GM18907 (cell line): ENCODE results near the gene KCNMB1.

Experiments
- ATAC-seq: cut with Tn5 transposase; IDR thresholded peaks from one replicate; pipeline ENCODE4 v1.9.1; 2021; ENCODE audit warnings: mild to moderate bottlenecking, moderate library complexity; ENCODE audit not compliant: unreplicated experiment

The KCNMB1 gene

GRCh38 chr5:170416526-170416925 lies 27.4 kb upstream of the KCNMB1 start:
- ATAC-seq = no peak

- no peak for ATAC-seq
These were observed 25.6 kb upstream of the KCNMB1 start for GRCh38 chr5:170414786-170415185.

DNA sequence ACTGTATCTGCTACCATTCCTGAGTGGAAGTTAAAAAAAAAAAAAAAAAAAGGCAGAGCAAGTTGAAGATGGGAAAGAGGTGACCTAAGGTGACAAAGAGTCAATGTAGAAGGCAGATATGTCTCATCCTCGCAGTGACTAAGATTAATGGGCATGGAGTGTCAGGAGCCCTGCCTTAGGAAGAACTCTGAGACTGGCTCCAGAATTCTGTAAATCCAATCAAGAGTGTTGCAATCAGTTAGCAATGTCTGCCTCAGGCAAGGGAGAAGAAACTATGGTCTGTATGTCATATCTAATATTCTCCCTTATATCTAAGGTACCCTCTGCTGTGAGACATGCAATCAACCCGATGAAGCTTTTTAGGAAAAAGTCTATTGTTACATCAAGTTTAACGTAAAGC lies 24.7 kb upstream of the KCNMB1 start:
- no peak for ATAC-seq

- ATAC-seq = no peak
These were observed 21.9 kb upstream of the KCNMB1 start for GRCh38 chr5:170411100-170411499.

- no peak for ATAC-seq
These were observed 21.2 kb upstream of the KCNMB1 start for GRCh38 chr5:170410401-170410800.

DNA sequence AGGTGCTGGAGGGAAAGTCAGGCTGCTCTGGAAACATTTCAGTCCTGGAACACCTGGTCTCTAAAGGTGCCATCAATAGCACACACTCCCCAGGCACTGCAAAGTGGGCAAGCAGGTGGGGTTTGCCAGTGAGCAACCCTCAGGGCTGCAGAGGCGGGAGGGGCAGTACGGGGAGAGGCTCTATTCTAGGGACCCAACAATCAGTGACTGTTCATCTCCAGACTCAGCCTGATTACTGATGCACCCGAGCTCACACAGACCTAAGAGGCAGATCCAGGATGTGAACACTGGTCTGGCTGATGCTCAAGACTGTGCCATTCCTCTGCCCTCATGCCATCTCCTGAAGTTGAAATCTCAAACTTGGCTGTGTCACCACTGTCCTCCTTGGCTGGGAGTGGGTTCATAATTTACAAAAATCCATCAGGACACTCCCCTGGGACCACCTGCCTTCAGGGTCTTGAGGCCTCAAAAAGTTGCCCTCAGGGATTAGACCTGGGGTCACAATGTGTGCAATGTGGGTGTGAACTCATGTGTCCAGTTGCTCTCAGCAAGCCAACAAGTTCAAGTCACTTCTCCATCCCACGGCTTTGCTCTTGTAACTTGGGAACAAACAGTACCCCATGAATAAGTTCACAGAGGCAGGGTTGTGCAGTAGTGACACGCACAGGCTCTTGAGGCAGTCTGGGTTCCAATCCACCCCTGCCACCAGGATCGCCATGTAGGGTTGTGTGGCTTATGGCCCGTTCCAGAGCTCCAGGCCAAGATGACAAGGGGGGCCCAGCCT lies 19.9 kb upstream of the KCNMB1 start:
- no peak for ATAC-seq

GRCh38 chr5:170408226-170408625 lies 19.1 kb upstream of the KCNMB1 start:
- no peak for ATAC-seq

DNA sequence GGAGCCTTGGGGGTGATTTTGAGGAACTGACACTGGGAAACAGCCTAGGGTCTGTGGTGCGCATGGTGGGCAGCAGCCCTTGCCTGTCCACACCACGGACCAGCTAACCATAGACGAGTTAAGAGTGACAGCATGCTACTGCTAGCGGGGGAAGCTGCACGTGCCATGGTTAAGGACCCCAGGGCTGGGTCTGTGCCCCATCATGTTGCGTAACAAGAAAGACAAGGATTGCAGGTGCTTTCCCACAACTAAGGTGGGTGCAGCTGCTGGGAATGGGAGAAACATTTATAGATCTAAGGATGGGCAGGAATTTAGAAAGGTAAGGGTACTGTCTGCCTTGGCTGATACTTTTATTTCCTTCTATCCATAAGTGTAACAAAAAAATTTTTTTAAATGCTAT lies 17.9 kb upstream of the KCNMB1 start:
- ATAC-seq = no peak

- no peak for ATAC-seq
These were observed 16.6 kb upstream of the KCNMB1 start for GRCh38 chr5:170405817-170406216.

GRCh38 chr5:170404398-170404797 lies 15.2 kb upstream of the KCNMB1 start:
- no peak for ATAC-seq

- no peak for ATAC-seq
These were observed 14.5 kb upstream of the KCNMB1 start for GRCh38 chr5:170403675-170404074.

GRCh38 chr5:170402508-170402907 lies 13.3 kb upstream of the KCNMB1 start:
- no peak for ATAC-seq

DNA sequence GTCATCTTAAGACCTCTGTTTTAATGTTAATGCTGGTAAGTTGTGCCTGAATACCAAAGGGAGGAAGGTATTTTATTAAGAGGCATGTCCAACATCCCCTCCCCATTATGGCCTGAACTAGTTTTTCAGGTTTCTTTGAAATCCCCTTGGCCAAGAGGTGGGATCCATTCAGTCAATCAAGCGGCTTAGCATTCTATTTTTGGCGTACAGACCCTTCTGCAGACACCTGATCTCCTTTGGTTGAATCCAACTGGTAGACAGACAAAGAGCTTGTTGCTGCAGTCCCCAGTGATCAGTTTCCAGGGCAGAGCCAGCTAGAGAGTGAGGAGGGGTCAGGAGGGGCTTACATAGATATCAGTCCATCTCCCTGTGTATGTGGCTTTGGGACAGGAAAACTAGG lies 7.9 kb upstream of the KCNMB1 start:
- no peak for ATAC-seq

- ATAC-seq = no peak
These were observed 4.8 kb upstream of the KCNMB1 start for GRCh38 chr5:170393958-170394357.

DNA sequence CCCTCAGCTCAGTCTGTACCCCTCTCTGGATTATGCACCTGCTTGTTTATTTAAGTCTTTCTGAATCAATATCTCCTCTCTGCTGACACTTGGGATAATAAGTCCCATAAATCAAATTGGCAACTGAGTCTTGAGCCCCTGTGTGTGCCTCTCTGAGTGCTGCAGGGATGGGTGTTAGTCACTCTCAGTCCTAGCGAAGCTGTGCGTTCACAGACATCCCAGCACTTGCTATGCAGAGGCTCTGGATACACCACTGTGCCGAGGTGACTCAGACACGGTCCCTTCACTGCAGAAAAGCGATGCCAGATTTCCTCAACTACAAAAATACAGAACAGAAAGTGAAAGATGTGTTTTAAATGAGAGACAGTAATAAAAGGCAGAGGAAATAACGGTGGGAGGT lies 4.1 kb upstream of the KCNMB1 start:
- no peak for ATAC-seq

DNA sequence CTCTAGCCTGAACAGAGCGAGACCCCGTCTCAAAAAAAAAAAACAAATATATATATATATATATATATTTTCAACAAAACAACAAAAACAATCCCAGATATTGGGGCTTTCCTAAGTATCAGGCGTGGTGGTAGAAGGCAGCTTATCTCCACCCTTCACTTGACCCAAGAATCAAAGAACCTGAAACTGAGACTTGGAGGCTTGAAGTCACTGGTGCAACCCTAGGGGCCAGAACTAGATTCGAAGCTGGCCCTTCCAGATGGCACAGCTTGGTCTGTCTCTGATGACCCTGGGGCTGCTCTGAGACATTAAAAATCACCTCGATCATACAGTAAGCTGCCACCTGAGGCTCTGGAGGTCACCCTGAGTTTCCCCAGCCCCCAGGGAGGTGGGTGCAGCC lies 1.3 kb upstream of the KCNMB1 start:
- no peak for ATAC-seq

- ATAC-seq = no peak
These were observed 354 bp upstream of the KCNMB1 start for GRCh38 chr5:170389550-170389892.

- ATAC-seq = no peak
These were observed 1.2 kb downstream of the KCNMB1 start for GRCh38 chr5:170387775-170388639.

GRCh38 chr5:170386743-170387395 lies 2.3 kb downstream of the KCNMB1 start:
- no peak for ATAC-seq

GRCh38 chr5:170383227-170383626 lies 5.9 kb downstream of the KCNMB1 start:
- no peak for ATAC-seq

DNA sequence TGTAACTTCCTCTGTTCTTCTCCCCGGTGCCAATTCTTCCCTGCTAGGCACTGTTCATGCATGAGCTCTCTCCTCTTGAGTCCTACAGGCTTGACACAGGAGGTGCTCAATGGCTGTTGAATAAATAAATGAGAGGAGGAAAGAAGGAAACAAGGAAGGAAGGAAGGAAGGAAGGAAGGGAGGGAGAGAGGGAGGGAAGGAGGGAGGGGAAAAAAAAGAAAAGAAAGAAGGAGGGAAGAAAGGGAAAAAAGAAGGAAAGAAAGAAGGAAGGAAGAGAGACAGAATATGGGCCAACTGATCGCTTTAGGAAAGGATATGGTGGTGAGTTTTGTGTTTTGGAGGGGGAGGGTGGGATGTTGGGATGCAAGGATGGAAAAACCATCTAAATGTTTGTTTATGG lies 6.4 kb downstream of the KCNMB1 start:
- ATAC-seq = no peak
